ENCODE measurements around the gene AP2S1.

AP2S1 gene

GRCh38 chr19:46849610-46850009 lies 1.0 kb downstream of the AP2S1 start:
- DNase-seq (ENCODE audit: low read depth): no peak
- TF ChIP-seq CTCF (conservative IDR thresholded peaks at IDR 0.05; ENCODE audit: control insufficient read depth, insufficient read depth, low read depth, low read length): no peak
- peak overlapping the region; percentile 80 for H3K4me3 ChIP-seq (ENCODE audit: control insufficient read depth, low read depth, low read length)

- no peak for TF ChIP-seq CTCF (conservative IDR thresholded peaks at IDR 0.05; ENCODE audit: control insufficient read depth, insufficient read depth, low read depth, low read length)
- no peak for DNase-seq (ENCODE audit: low read depth)
- no peak overlapping the region for H3K4me3 ChIP-seq (ENCODE audit: control insufficient read depth, low read depth, low read length)
Measured at GRCh38 chr19:46848389-46848788, 2.3 kb downstream of the AP2S1 start.

- no peak overlapping the region for H3K4me3 ChIP-seq (ENCODE audit: control insufficient read depth, low read depth, low read length)
- no peak for TF ChIP-seq CTCF (conservative IDR thresholded peaks at IDR 0.05; ENCODE audit: control insufficient read depth, insufficient read depth, low read depth, low read length)
Measured at GRCh38 chr19:46847528-46847927, 3.1 kb downstream of the AP2S1 start.

GRCh38 chr19:46845959-46846459 lies 4.6 kb downstream of the AP2S1 start:
- H3K4me3 ChIP-seq (ENCODE audit: control insufficient read depth, low read depth, low read length): no peak overlapping the region
- no peak for TF ChIP-seq CTCF (conservative IDR thresholded peaks at IDR 0.05; ENCODE audit: control insufficient read depth, insufficient read depth, low read depth, low read length)
- DNase-seq (ENCODE audit: low read depth): no peak

More at GRCh38 chr19:46847528-46847927, 3.1 kb downstream of the AP2S1 start:
- no peak for DNase-seq (ENCODE audit: low read depth)

GRCh38 chr19:46844067-46844489 lies 6.6 kb downstream of the AP2S1 start:
- peak; percentile 61 for DNase-seq (ENCODE audit: low read depth)
- no peak overlapping the region for H3K4me3 ChIP-seq (ENCODE audit: control insufficient read depth, low read depth, low read length)
- TF ChIP-seq CTCF (conservative IDR thresholded peaks at IDR 0.05; ENCODE audit: control insufficient read depth, insufficient read depth, low read depth, low read length): no peak

- no peak for TF ChIP-seq CTCF (conservative IDR thresholded peaks at IDR 0.05; ENCODE audit: control insufficient read depth, insufficient read depth, low read depth, low read length)
- no peak for DNase-seq (ENCODE audit: low read depth)
- H3K4me3 ChIP-seq (ENCODE audit: control insufficient read depth, low read depth, low read length): no peak overlapping the region
Measured at GRCh38 chr19:46842791-46843190, 7.9 kb downstream of the AP2S1 start.
